Heart right ventricle (tissue), 16 donors: ENCODE results near the gene NPTX1. TPM values are rescaled to one million over a fixed set of nuclear protein-coding genes. Genes with fewer than 3 reads are reported as not detected.

Experiments
- ATAC-seq, 8 donors: fragments of 200-7000 bp; cut with Tn5 transposase; one replicate each; pipeline ENCODE4 v1.9.1; 2020; ENCODE audit warnings: mild to moderate bottlenecking in 8 of 8, moderate library complexity in 8 of 8, moderate number of reproducible peaks in 1 of 8
- DNase-seq, 2 donors: peaks; one replicate each; pipeline ENCODE4 v3.0.0-alpha.2; 2020
- H3K27ac ChIP-seq, 10 donors: fragments of 200-600 bp; sonication (generic) in 2 of 10; one replicate each; pipeline versions ENCODE4 v1.5.0 to v1.8.0; 2020 to 2022; ENCODE audit warnings: mild to moderate bottlenecking in 3 of 10
- H3K27me3 ChIP-seq, 7 donors: fragments of 200-600 bp; one replicate each; pipeline ENCODE4 v1.8.0; 2021 to 2022; ENCODE audit warnings: mild to moderate bottlenecking in 2 of 7
- H3K36me3 ChIP-seq, 9 donors: fragments of 200-600 bp; sonication (generic) in 1 of 9; one replicate each; pipeline versions ENCODE4 v1.5.0 to v1.8.0; 2020 to 2022; ENCODE audit warnings: mild to moderate bottlenecking in 2 of 9
- H3K4me1 ChIP-seq, 9 donors: fragments of 200-600 bp; sonication (generic) in 1 of 9; one replicate each; pipeline versions ENCODE4 v1.5.0 to v1.8.0; 2020 to 2022; ENCODE audit warnings: mild to moderate bottlenecking in 4 of 9
- H3K4me3 ChIP-seq, 10 donors: fragments of 200-600 bp; sonication (generic) in 2 of 10; one replicate each; pipeline versions ENCODE4 v1.5.0 to v1.8.0; 2020 to 2022; ENCODE audit warnings: mild to moderate bottlenecking in 7 of 10, moderate library complexity in 2 of 10
- H3K9me3 ChIP-seq, 11 donors: fragments of 200-600 bp in 10 of 11; sonication (generic) in 2 of 11; one replicate each; pipeline versions ENCODE4 v1.5.0 to v1.8.0; 2013 to 2022; ENCODE audit warnings: mild to moderate bottlenecking in 2 of 11, control low read depth in 1 of 11, moderate library complexity in 1 of 11
- CTCF ChIP-seq, 9 donors: fragments of 200-600 bp; sonication (generic) in 2 of 9; IDR thresholded peaks; one replicate each; pipeline versions ENCODE4 v1.5.0 to v1.8.0; 2021 to 2022; ENCODE audit warnings: antibody characterized with exemption in 9 of 9, mild to moderate bottlenecking in 5 of 9, moderate library complexity in 1 of 9
- WGBS, 2 donors: extraction: QIAGEN DNeasy Blood & Tissue Kit; methylation state at CpG; one replicate each; pipeline ENCODE4 v1.1.7; 2013; ENCODE audit warnings: inconsistent platforms in 1 of 2; 5-methylcytosine and 5-hydroxymethylcytosine counted together
- intact Hi-C, 10 donors: fragments of 100-400 bp; cut with DNase I; formaldehyde crosslinking; loops; one replicate each; pipeline versions ENCODE4 v1.11.1 to v1.14.2; 2022
- polyA plus RNA-seq, 2 donors: library from polyadenylated mRNA; stranded (reverse); fragments of 200-250 nt; gene quantifications; one replicate each; pipeline ENCODE4 v1.2.3, GENCODE V29; 2013
- total RNA-seq, 10 donors: library from RNA; stranded (reverse); fragmentation: NEBNext Ultra II Directional in 3 of 10; extraction: Animal tissue kit (Norgen Biotek cat#: 25700) in 3 of 10; gene quantifications; one replicate each; pipeline versions ENCODE4 v1.2.1 to v1.2.4, GENCODE V29; 2021 to 2023
- donor health status: Arrhythmogenic right ventricular cardiomyopathy.
- donor health status: ischemic (EF 13 %, LVEDD 7.1; RV severe dilation, severe dysfunction).
- donor health status: healthy with polysubstance abuse.
- donor health status: DM: no; HTN: yes; CAD: no.
- donor health status: DM: no; HTN: no; CAD: no.
- donor health status: ischemic (EF 25% LVEDD 6.9; RV normal size, moderate dysfunction).
- donor health status: ischemic (EF 25% LVEDD 5.7; RV mildly dilated, moderate dysfunction).
- donor health status: healthy.
- donor health status: DM: yes; HTN: yes; CAD: no.
- donor health status: Ischemic cardiomyopathy.
- donor health status: ischemic (EF 35%, LVEDD 5.7; RV mildly dilated, moderate dysfunction).
- donor health status: nonischemic (EF 11% LVEDD 7.7; RV severe dilation, severe dysfunction).
- donor health status: DM: yes; HTN: yes; CAD: no.
- donor health status: PGD.
- donor health status: ischemic (EF 29% LVEDD 5.4; RV normal size, mild dysfunction).
- donor health status: nonischemic (EF 23%, LVEDD 6.1; RV moderate dilation, normal function).

NPTX1 gene
- total and polyA plus RNA-seq, 12 donors: 0.03 TPM; not detected in 11

GRCh38 chr17:80431246-80432195 lies 44.9 kb downstream of the NPTX1 start:
- DNase-seq (no peak), ATAC-seq (no peak)
- Histone ChIP-seq H3K27ac (no peak overlapping the region), H3K36me3 (peaks cover 0 to 37% (median 0%) of the 10 kb centered on the region in 9 donors), H3K9me3 (no peaks in the 10 kb centered on the region), H3K27me3 (no peaks in the 10 kb centered on the region), H3K4me1 (peaks cover 0 to 9% (median 4%) of the 10 kb centered on the region in 9 donors), H3K4me3 (no peak overlapping the region)
- intact Hi-C loops: loop anchor here in 1 of 10 donors (5.0 kb wide), 1 partner anchor 146 kb away; no protein-coding TSS in a partner anchor
- TF ChIP-seq CTCF (IDR thresholded peaks at IDR 0.05): no peak
- 88 to 89% methylated on average over 29 of the region's 29 CpGs for WGBS, 2 donors

GRCh38 chr17:80430446-80431245 lies 45.8 kb downstream of the NPTX1 start:
- no peak overlapping the region for H3K4me3 ChIP-seq
- H3K9me3 ChIP-seq: no peaks in the 10 kb centered on the region
- ATAC-seq: no peak
- intact Hi-C loops: loop anchor here in 1 of 10 donors (5.0 kb wide), 1 partner anchor 147 kb away; no protein-coding TSS in a partner anchor
- WGBS, 2 donors: 90 to 93% methylated on average over 15 of the region's 15 CpGs
- H3K27me3 ChIP-seq: no peaks in the 10 kb centered on the region
- no peak overlapping the region for H3K27ac ChIP-seq
- no peak for TF ChIP-seq CTCF (IDR thresholded peaks at IDR 0.05)
- DNase-seq: no peak
- H3K4me1 ChIP-seq: peaks cover 0 to 11% (median 4%) of the 10 kb centered on the region in 9 donors
- H3K36me3 ChIP-seq: peaks cover 0 to 32% (median 0%) of the 10 kb centered on the region in 9 donors

GRCh38 chr17:80429356-80430275 lies 46.8 kb downstream of the NPTX1 start:
- DNase-seq: no peak
- intact Hi-C loops: loop anchor here in 9 of 10 donors (5.0 to 10.0 kb wide), 5 partner anchors 143 to 553 kb away; no protein-coding TSS in a partner anchor
- H3K4me3 ChIP-seq: no peak overlapping the region

More at GRCh38 chr17:80429356-80430275, 46.8 kb downstream of the NPTX1 start:
- no peak for ATAC-seq
- Histone ChIP-seq H3K27ac (no peak overlapping the region), H3K9me3 (no peaks in the 10 kb centered on the region), H3K36me3 (peaks cover 0 to 32% (median 0%) of the 10 kb centered on the region in 9 donors), H3K27me3 (no peaks in the 10 kb centered on the region), H3K4me1 (peaks cover 0 to 11% (median 4%) of the 10 kb centered on the region in 9 donors)
- WGBS, 2 donors: 96% methylated on average over 33 of the region's 33 CpGs
- TF ChIP-seq CTCF (IDR thresholded peaks at IDR 0.05): no peak
